GM12892 (cell line): Measurements from ENCODE around the gene CRAMP1.

Experiments used
- POLR2A ChIP-seq: IDR thresholded peaks from 2 replicates; pipeline ENCODE4 v1.6.1; 2011; ENCODE audit warnings: low read depth, low read length, control low read depth
- POLR2AphosphoS5 ChIP-seq: IDR thresholded peaks from 2 replicates; pipeline ENCODE4 v1.6.1; 2011; ENCODE audit warnings: low read depth, low read length, control low read depth
- TAF1 ChIP-seq: IDR thresholded peaks from 2 replicates; pipeline ENCODE4 v1.6.1; 2011; ENCODE audit warnings: low read depth, mild to moderate bottlenecking, control low read depth, low read length, borderline replicate concordance

GRCh38 chr16:1650131-1650530 lies 38.0 kb downstream of the CRAMP1 start:
- no peak for TF ChIP-seq POLR2A
- no peak for TF ChIP-seq TAF1
- no peak for TF ChIP-seq POLR2AphosphoS5
